Measurements from ENCODE around the gene PIGBOS1.

GRCh38 chr15:55322467-55322866, 3.5 kb upstream of the PIGBOS1 start:
- TF ChIP-seq EZH2phosphoT487 (IDR thresholded peaks at IDR 0.05; ENCODE audit: insufficient read depth, low read depth) (no peak), EZH2 (IDR thresholded peaks at IDR 0.05; ENCODE audit: insufficient read depth, poor library complexity, severe bottlenecking) (no peak)
